ENCODE results near the gene TTC23L.

The TTC23L gene

GRCh38 chr5:34899066-34899465 is 60.1 kb downstream of the TTC23L start:
- no peaks in the 10 kb centered on the region for H3K27me3 ChIP-seq (ENCODE audit: insufficient read depth, low read length, poor library complexity, severe bottlenecking)
- H2AFZ ChIP-seq (ENCODE audit: low read length) = no peak overlapping the region
- H3K9ac ChIP-seq (ENCODE audit: low read depth, low read length, poor library complexity, severe bottlenecking) = no peak overlapping the region
- no peaks in the 10 kb centered on the region for H4K20me1 ChIP-seq (ENCODE audit: insufficient read depth, low read length, poor library complexity, severe bottlenecking)
- no peaks in the 10 kb centered on the region for H3K36me3 ChIP-seq (ENCODE audit: insufficient read depth, low read length)
- no peaks in the 10 kb centered on the region for H3K9me3 ChIP-seq (ENCODE audit: insufficient read depth, low read depth, low read length)
- H3K4me3 ChIP-seq (ENCODE audit: low read length, poor library complexity, severe bottlenecking) = no peak overlapping the region
- no peaks in the 10 kb centered on the region for H3K9me2 ChIP-seq (replicated peaks; ENCODE audit: low read depth, low read length)
- peaks cover 3% of the 10 kb centered on the region for H3K4me1 ChIP-seq (ENCODE audit: insufficient read depth, low read length, poor library complexity, severe bottlenecking)
- no peaks in the 10 kb centered on the region for H3F3A ChIP-seq (ENCODE audit: low read depth)
- no peaks in the 10 kb centered on the region for H3K79me2 ChIP-seq (ENCODE audit: insufficient read depth, low read length)
- TF ChIP-seq CTCF (conservative IDR thresholded peaks at IDR 0.05; ENCODE audit: low read length) (no peak), EZH2phosphoT487 (IDR thresholded peaks at IDR 0.05; ENCODE audit: borderline replicate concordance) (no peak)
- no peak overlapping the region for H3K4me2 ChIP-seq (ENCODE audit: low read depth, low read length, poor library complexity, severe bottlenecking)

- no peak for TF ChIP-seq EZH2phosphoT487 (IDR thresholded peaks at IDR 0.05; ENCODE audit: borderline replicate concordance)
- H3K9me3 ChIP-seq (ENCODE audit: insufficient read depth, low read depth, low read length) = no peaks in the 10 kb centered on the region
- H3K27me3 ChIP-seq (ENCODE audit: insufficient read depth, low read length, poor library complexity, severe bottlenecking) = no peaks in the 10 kb centered on the region
- H3K36me3 ChIP-seq (ENCODE audit: insufficient read depth, low read length) = no peaks in the 10 kb centered on the region
- H3F3A ChIP-seq (ENCODE audit: low read depth) = no peaks in the 10 kb centered on the region
- no peak overlapping the region for H3K9ac ChIP-seq (ENCODE audit: low read depth, low read length, poor library complexity, severe bottlenecking)
- H3K4me1 ChIP-seq (ENCODE audit: insufficient read depth, low read length, poor library complexity, severe bottlenecking) = peaks cover 10% of the 10 kb centered on the region
- H3K9me2 ChIP-seq (replicated peaks; ENCODE audit: low read depth, low read length) = no peaks in the 10 kb centered on the region
- no peak overlapping the region for H2AFZ ChIP-seq (ENCODE audit: low read length)
- H4K20me1 ChIP-seq (ENCODE audit: insufficient read depth, low read length, poor library complexity, severe bottlenecking) = no peaks in the 10 kb centered on the region
- H3K79me2 ChIP-seq (ENCODE audit: insufficient read depth, low read length) = no peaks in the 10 kb centered on the region
- no peak overlapping the region for H3K4me2 ChIP-seq (ENCODE audit: low read depth, low read length, poor library complexity, severe bottlenecking)
- no peak overlapping the region for H3K4me3 ChIP-seq (ENCODE audit: low read length, poor library complexity, severe bottlenecking)
Observed at GRCh38 chr5:34900652-34901051, 61.7 kb downstream of the TTC23L start.

- Histone ChIP-seq H3K4me2 (ENCODE audit: low read depth, low read length, poor library complexity, severe bottlenecking) (no peak overlapping the region), H3K36me3 (ENCODE audit: insufficient read depth, low read length) (peaks cover 1% of the 10 kb centered on the region; the same call in 1 of the 2 replicates), H3K27me3 (ENCODE audit: insufficient read depth, low read length, poor library complexity, severe bottlenecking) (no peaks in the 10 kb centered on the region), H3K4me1 (ENCODE audit: insufficient read depth, low read length, poor library complexity, severe bottlenecking) (peaks cover 7% of the 10 kb centered on the region), H2AFZ (ENCODE audit: low read length) (no peak overlapping the region), H3K9me2 (replicated peaks; ENCODE audit: low read depth, low read length) (no peaks in the 10 kb centered on the region), H3K79me2 (ENCODE audit: insufficient read depth, low read length) (no peaks in the 10 kb centered on the region), H3K9ac (ENCODE audit: low read depth, low read length, poor library complexity, severe bottlenecking) (no peak overlapping the region), H3F3A (ENCODE audit: low read depth) (no peaks in the 10 kb centered on the region), H3K4me3 (ENCODE audit: low read length, poor library complexity, severe bottlenecking) (no peak overlapping the region), H4K20me1 (ENCODE audit: insufficient read depth, low read length, poor library complexity, severe bottlenecking) (no peaks in the 10 kb centered on the region), H3K9me3 (ENCODE audit: insufficient read depth, low read depth, low read length) (no peaks in the 10 kb centered on the region)
- TF ChIP-seq CTCF (conservative IDR thresholded peaks at IDR 0.05; ENCODE audit: low read length) = no peak
- TF ChIP-seq EZH2phosphoT487 (IDR thresholded peaks at IDR 0.05; ENCODE audit: borderline replicate concordance) = no peak
Observed at GRCh38 chr5:34903260-34903659, 64.3 kb downstream of the TTC23L start.

GRCh38 chr5:34905564-34905963 is 66.6 kb downstream of the TTC23L start:
- H3K79me2 ChIP-seq (ENCODE audit: insufficient read depth, low read length) = peaks cover under 1% of the 10 kb centered on the region; the same call in 1 of the 2 replicates
- TF ChIP-seq CTCF (conservative IDR thresholded peaks at IDR 0.05; ENCODE audit: low read length) = peak; percentile 67
- no peak for TF ChIP-seq EZH2phosphoT487 (IDR thresholded peaks at IDR 0.05; ENCODE audit: borderline replicate concordance)

More at GRCh38 chr5:34905564-34905963, 66.6 kb downstream of the TTC23L start:
- Histone ChIP-seq H3K9ac (ENCODE audit: low read depth, low read length, poor library complexity, severe bottlenecking) (no peak overlapping the region), H3K36me3 (ENCODE audit: insufficient read depth, low read length) (peaks cover 14% of the 10 kb centered on the region; the same call in 1 of the 2 replicates), H3F3A (ENCODE audit: low read depth) (no peaks in the 10 kb centered on the region), H3K9me2 (replicated peaks; ENCODE audit: low read depth, low read length) (no peaks in the 10 kb centered on the region), H3K4me2 (ENCODE audit: low read depth, low read length, poor library complexity, severe bottlenecking) (no peak overlapping the region), H3K4me1 (ENCODE audit: insufficient read depth, low read length, poor library complexity, severe bottlenecking) (peaks cover 7% of the 10 kb centered on the region), H3K4me3 (ENCODE audit: low read length, poor library complexity, severe bottlenecking) (no peak overlapping the region), H4K20me1 (ENCODE audit: insufficient read depth, low read length, poor library complexity, severe bottlenecking) (no peaks in the 10 kb centered on the region), H2AFZ (ENCODE audit: low read length) (no peak overlapping the region), H3K9me3 (ENCODE audit: insufficient read depth, low read depth, low read length) (no peaks in the 10 kb centered on the region), H3K27me3 (ENCODE audit: insufficient read depth, low read length, poor library complexity, severe bottlenecking) (no peaks in the 10 kb centered on the region)
